ENCODE results near the gene CCT3.
"Not testable (repeated sequence)": the region's sequence is repeated elsewhere in the genome, so short reads cannot be mapped to it uniquely, and the experiment has no call there.

Gene CCT3

GRCh38 chr1:156368889-156369684 is 31.0 kb upstream of the CCT3 start, which contains the start of gene RHBG:
Gene RHBG (plus strand): TSS chr1:156369211. CDS start chr1:156369250, 39 bp downstream.
- no peak for DNase-seq (ENCODE audit: low read depth)

GRCh38 chr1:156368157-156368658 is 30.1 kb upstream of the CCT3 start:
- DNase-seq (ENCODE audit: low read depth), result peak; percentile 44

- DNase-seq (ENCODE audit: low read depth), result no peak
Measured at GRCh38 chr1:156367383-156368156, 29.5 kb upstream of the CCT3 start.

GRCh38 chr1:156366378-156367166 is 28.5 kb upstream of the CCT3 start:
- DNase-seq (ENCODE audit: low read depth), result no peak

- DNase-seq (ENCODE audit: low read depth), result no peak
Measured at GRCh38 chr1:156365754-156366153, 27.7 kb upstream of the CCT3 start.

DNA sequence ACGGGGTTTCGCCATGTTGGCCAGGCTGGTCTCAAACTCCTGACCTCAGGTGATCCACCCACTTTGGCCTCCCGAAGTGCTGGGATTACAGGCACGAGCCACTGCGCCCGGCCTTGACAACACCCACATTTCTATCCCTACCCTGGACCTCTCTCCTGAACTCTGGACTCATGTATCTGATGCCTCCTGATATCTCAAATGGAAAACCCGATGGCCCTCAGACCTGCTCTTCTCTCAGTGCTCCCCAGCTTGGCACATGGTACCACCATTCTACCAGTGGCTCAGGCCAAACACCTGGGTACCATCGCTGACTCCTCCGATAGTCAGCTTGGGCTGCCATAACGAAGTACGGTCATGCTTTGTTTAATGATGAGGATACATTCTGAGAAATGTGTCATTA is 22.4 kb upstream of the CCT3 start:
- DNase-seq (ENCODE audit: low read depth), result no peak

DNA sequence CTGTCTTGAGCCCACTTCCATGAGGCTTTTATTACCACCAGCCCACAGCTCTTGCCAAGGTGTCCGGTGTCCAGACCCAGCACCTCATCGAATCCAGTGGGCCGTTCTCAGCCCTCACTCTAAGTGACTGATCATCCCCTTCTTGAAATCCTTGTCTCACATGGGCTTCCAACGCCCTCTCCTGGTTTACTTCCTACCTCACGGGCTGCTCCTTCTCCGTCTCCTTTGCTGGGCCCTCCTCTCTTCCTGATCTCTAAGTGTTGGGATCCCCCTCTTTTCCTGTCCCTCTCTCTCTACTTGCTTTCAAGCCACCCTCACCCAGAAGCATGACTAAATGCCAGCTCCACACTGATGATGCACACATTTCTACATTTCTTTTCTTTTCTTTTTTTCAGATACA is 21.9 kb upstream of the CCT3 start:
- peak; percentile 36 for DNase-seq (ENCODE audit: low read depth)

DNA sequence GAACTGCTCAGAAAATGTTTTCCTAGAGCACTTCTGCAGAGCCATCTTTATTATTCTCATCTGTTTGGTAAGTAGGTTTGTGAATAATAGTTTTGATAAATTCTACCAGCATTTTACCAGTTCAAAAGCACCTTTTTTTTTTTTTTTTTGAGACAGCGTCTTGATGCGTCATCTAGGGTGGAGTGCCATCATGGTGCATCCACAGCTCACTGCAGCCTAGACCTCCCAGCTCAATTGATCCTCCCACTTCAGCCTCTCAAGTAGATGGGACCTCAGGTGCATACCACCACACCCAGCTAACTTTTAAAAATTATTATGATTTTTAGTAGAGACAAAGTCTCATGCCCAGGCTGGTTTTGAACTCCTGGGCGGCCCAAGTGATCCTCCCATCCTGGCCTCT is 21.2 kb upstream of the CCT3 start:
- DNase-seq (ENCODE audit: low read depth), result no peak

DNA sequence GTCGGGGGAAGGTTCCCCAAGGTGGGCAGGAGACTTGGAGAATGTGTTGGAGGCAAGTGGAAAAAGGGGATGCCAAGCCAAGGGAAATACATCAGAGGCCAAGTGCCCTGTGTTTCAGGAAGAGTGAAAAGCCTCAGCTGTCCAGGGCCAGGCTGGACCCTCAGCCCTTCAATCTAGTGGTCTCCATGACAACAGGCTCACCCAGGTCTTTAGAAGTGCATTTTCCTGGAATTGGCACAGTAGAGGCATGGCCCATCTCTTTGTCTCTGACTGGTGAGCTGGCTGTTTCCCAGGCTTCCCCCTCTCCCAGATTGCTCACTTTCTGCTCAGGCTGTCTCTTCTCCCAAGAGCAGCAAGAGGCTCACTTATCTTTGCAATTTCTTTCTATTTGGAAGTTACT is 20.5 kb upstream of the CCT3 start:
- DNase-seq (ENCODE audit: low read depth), result no peak

DNA sequence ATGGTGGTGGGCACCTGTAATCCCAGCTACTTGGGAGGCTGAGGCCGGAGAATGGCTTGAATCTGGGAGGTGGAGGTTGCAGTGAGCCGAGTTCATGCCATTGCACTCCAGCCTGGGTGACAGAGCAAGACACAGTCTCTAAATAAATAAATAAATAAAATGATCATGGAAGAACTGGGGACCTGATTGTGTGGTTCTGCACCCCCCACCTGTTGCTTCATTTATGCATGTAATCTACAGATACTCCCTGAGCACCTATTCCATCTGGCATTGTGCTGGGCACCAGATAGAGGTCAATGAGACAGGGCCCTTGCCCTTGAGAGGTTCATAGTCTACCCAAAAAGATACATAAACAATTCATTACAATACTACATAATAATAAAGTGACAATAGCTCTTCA is 19.9 kb upstream of the CCT3 start:
- no peak for DNase-seq (ENCODE audit: low read depth)

- no peak for DNase-seq (ENCODE audit: low read depth)
Measured at GRCh38 chr1:156356875-156357534, 18.9 kb upstream of the CCT3 start.

DNA sequence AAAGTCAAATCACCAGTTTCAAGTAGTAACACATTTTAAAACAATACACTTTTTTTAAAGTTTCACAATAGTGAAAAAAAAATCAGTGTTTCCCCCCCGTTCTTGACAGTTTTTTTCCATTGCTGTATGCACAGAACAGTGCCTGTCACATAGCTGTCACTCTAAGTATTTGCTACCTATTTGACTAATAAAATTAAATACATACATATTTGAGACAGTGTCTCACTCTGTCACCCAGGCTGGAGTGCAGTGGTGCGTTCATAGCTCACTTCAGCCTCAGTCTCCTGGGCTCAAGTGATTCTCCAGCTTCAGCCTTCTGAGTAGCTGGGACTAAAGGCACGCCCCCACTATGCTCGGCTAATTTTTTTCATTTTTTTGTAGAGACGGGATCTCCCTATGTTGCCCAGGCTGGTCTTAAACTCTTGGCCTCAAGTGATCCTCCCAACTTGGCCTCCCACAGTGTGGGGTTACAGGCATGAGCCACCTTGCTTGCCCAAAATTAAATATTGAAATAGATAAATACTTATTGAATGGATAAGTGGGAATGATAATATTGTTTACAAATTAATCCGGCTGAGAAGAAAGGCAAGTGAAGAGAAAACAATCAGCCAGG is 18.3 kb upstream of the CCT3 start:
- DNase-seq (ENCODE audit: low read depth), result no peak

- not testable (repeated sequence) for DNase-seq (ENCODE audit: low read depth)
Measured at GRCh38 chr1:156352481-156352880, 14.4 kb upstream of the CCT3 start.

DNA sequence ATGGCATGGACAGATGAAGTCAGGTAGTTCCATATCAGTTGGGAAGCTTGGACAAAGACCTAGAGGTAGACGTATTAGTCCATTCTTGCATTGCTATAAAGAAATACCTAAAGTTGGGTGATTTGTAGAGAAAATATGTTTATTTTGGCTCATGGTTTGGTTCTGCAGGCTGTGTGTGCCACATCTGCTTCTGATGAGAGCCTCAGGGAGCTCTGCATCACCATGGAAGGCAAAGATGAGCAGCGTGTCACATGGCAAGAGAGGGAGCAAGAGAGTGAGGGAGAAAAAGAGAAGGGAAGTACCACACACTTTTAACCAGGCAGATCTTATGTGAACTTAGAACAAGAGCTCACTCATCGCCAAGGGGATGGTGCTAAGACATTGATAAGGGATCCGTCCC is 9.2 kb upstream of the CCT3 start:
- no peak for DNase-seq (ENCODE audit: low read depth)

DNA sequence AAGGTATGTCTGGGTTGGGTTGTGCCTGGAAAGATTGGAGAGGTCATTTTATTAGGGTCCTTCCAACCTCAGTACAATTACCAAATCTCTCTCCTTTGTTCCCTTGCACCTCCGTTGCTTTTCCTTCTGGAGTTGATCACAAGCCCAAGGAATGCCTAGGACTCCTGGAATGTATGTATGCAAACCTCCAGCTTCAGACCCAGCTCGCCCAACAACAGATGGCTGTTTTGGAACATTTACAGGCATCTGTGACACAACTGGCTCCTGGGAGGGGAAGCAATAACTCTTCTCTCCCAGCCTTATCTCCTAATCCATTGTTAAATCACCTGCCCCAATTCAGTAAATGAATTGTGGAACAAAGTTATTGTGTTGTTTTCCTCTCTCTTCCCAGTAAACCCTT is 8.5 kb upstream of the CCT3 start:
- peak; percentile 53 for DNase-seq (ENCODE audit: low read depth)

DNA sequence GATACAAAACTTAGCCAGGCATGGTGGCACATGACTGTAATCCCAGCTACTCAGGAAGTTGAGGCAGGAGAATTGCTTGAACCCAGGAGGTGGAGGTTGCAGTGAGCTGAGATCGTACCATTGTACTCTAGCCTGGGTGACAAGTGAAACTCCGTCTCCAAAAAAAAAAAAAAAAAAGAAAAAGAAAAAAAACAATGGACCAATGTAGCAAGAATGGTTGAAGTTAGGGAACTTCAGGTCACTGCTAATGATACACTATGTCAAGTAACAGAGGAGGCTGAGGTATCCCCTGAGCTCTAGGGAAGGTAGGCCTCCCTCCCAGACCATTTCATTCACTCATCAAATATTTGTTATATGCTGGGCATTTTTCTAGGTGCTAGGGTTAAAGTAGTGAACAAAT is 7.9 kb upstream of the CCT3 start:
- not testable (repeated sequence) for DNase-seq (ENCODE audit: low read depth)

DNA sequence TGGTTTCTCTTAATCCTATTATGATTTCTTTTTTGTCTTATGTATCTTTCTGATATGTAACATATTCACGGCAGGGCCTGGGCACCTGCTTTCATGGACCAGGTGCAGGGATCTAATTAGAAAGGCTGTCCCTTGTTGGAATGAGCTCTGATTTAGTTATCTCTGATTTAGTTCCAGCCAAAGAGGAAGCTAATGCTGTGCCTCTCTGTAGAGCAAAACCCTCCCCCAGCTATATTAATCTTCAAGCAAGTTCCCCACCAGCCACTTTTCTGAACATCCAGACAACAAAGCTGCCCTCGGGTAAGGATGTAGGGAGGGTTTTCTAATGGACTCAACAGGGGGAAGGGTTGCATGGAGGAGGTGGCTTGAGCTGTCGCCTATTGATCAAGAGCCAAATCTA is 6.3 kb upstream of the CCT3 start:
- no peak for DNase-seq (ENCODE audit: low read depth)

DNA sequence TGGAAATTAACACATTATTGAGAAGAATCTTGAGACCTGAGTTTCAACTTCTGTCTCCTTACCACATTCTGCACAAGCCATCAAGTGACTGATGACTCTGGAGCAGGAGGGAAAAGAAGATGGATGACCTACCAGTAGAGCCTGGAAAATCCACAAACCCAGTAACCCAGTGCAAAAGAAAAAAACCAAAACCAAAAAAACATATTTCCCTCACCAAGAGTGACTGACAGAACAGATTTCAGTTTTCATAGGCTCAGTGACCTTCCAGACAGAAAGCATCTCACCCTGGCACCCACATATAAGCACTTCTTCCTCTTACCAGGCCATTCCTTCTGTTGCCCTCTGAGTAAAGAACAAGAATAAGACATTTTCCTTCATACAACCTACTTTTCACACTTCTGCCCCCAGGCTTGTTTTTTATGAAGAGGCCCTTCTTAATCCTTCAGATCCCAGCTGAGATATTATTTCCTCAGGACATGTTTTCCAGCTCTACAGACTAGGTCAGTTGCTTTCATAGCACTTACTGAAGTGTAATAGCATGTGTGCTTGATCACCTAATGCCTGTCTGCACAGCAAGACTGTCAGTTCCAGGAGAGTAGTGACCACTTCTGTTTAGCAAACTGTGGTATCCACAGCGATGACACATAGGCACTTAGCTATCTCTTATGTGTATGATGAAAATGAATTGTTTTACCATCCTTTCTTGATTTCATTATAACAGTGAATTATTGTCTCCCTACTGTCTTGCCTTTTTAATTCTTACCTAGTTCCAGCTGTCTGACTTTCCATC is 4.3 kb upstream of the CCT3 start:
- peak; percentile 51 for DNase-seq (ENCODE audit: low read depth)

DNA sequence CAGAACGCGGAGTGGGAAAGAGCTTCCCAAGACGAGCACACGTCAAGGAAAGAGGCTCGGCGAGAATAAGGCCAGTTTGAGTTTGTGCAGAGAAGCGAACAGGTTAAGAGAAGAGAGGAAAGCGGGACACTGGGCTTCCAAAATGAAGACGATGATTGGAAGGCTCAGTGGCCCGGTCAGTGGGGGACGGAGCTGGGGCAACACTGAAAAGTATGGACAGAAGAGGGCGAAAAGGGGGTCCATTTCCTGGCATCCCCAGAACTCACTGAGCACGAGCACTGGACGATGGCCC is 258 bp downstream of the CCT3 start:
- DNase-seq (ENCODE audit: low read depth), result no peak

- DNase-seq (ENCODE audit: low read depth), result no peak
Measured at GRCh38 chr1:156337052-156337887, 822 bp downstream of the CCT3 start.

Measured in amniotic epithelial cell (primary cell).